ENCODE data around the gene LTBP4. TPM values are rescaled to one million over a fixed set of nuclear protein-coding genes. Genes with fewer than 3 reads are reported as not detected.
"Not testable (repeated sequence)": the region's sequence is repeated elsewhere in the genome, so short reads cannot be mapped to it uniquely, and the experiment has no call there.

The LTBP4 gene
- total RNA-seq, 1 donor from 2014 or later: 24.7 TPM

- Mint-ChIP-seq H3K9me3 (no peaks in the 10 kb centered on the region), H3K27me3 (ENCODE audit: insufficient read depth, low read depth) (peaks cover 5% of the 10 kb centered on the region), H3K4me3 (no peak overlapping the region), H3K36me3 (peaks cover 38% of the 10 kb centered on the region), H3K4me1 (peaks cover 4% of the 10 kb centered on the region), H3K27ac (no peak overlapping the region)
- Histone ChIP-seq H3K79me2 (ENCODE audit: low read depth) (no peaks in the 10 kb centered on the region), H3K27me3 (no peaks in the 10 kb centered on the region), H3K9me3 (ENCODE audit: low read depth) (no peaks in the 10 kb centered on the region), H3F3A (ENCODE audit: low read depth) (peaks cover 27% of the 10 kb centered on the region), H4K20me1 (ENCODE audit: low read depth) (peaks cover 19% of the 10 kb centered on the region), H3K27ac (no peak overlapping the region), H3K4me3 (no peak overlapping the region), H3K4me2 (no peak overlapping the region), H3K9ac (no peak overlapping the region), H3K4me1 (peaks cover 8% of the 10 kb centered on the region), H2AFZ (replicated peaks) (no peak overlapping the region), H3K36me3 (no peaks in the 10 kb centered on the region)
- TF ChIP-seq EZH2 (IDR thresholded peaks at IDR 0.05) (no peak), EZH2phosphoT487 (IDR thresholded peaks at IDR 0.05) (no peak), CTCF (IDR thresholded peaks at IDR 0.05) (no peak)
- no peak for DNase-seq (ENCODE audit: low spot score)
Observed at GRCh38 chr19:40622773-40623075, 21.6 kb downstream of the LTBP4 start.

DNA sequence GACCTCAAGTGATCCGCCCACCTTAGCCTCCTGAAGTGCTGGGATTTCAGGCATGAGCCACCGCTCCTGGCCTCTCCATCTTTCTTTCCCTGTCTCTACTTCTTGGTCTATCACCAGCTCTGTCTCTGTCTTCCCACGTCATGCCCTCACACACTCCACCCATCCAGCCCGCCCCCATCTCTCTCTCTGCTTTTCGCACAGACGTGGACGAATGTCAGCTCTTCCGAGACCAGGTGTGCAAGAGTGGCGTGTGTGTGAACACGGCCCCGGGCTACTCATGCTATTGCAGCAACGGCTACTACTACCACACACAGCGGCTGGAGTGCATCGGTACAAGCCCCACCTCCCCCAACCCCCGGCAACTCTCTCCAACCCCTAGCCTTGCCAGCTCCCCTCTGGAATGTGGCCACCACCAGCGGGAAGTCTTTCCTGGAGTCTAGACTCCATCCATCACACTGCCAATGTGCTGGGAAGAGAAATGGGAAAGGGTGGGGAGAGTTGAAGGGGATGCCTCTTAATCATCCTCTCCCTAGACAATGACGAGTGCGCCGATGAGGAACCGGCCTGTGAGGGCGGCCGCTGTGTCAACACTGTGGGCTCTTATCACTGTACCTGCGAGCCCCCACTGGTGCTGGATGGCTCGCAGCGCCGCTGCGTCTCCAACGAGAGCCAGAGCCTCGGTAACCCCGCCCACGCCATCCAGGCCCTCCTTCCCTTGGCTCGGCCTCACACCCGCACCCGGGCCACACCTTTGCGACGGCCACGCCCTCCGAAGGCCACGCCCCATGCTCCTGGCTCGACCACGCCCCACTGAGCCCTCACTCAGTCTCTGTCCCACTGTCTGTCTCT, 22.5 kb downstream of the LTBP4 start:
- no peak overlapping the region for H3K27ac ChIP-seq
- peaks cover 37% of the 10 kb centered on the region for H3K36me3 Mint-ChIP-seq
- H3K9me3 Mint-ChIP-seq: no peaks in the 10 kb centered on the region
- H3K4me3 ChIP-seq: peak overlapping the region; percentile 21
- H3K4me3 Mint-ChIP-seq: no peak overlapping the region
- H3K27ac Mint-ChIP-seq: no peak overlapping the region
- TF ChIP-seq EZH2 (IDR thresholded peaks at IDR 0.05): no peak
- DNase-seq (ENCODE audit: low spot score): peak; percentile 96
- H3K4me2 ChIP-seq: peak overlapping the region; percentile 68
- H3K4me1 Mint-ChIP-seq: peaks cover 4% of the 10 kb centered on the region
- peaks cover 19% of the 10 kb centered on the region for H4K20me1 ChIP-seq (ENCODE audit: low read depth)
- H3K36me3 ChIP-seq: no peaks in the 10 kb centered on the region
- H3K79me2 ChIP-seq (ENCODE audit: low read depth): no peaks in the 10 kb centered on the region
- H3K4me1 ChIP-seq: peaks cover 8% of the 10 kb centered on the region
- no peak overlapping the region for H3K9ac ChIP-seq
- H3K9me3 ChIP-seq (ENCODE audit: low read depth): no peaks in the 10 kb centered on the region
- peaks cover 24% of the 10 kb centered on the region for H3F3A ChIP-seq (ENCODE audit: low read depth)
- peaks cover 5% of the 10 kb centered on the region for H3K27me3 Mint-ChIP-seq (ENCODE audit: insufficient read depth, low read depth)
- H3K27me3 ChIP-seq: no peaks in the 10 kb centered on the region
- no peak overlapping the region for H2AFZ ChIP-seq (replicated peaks)

DNA sequence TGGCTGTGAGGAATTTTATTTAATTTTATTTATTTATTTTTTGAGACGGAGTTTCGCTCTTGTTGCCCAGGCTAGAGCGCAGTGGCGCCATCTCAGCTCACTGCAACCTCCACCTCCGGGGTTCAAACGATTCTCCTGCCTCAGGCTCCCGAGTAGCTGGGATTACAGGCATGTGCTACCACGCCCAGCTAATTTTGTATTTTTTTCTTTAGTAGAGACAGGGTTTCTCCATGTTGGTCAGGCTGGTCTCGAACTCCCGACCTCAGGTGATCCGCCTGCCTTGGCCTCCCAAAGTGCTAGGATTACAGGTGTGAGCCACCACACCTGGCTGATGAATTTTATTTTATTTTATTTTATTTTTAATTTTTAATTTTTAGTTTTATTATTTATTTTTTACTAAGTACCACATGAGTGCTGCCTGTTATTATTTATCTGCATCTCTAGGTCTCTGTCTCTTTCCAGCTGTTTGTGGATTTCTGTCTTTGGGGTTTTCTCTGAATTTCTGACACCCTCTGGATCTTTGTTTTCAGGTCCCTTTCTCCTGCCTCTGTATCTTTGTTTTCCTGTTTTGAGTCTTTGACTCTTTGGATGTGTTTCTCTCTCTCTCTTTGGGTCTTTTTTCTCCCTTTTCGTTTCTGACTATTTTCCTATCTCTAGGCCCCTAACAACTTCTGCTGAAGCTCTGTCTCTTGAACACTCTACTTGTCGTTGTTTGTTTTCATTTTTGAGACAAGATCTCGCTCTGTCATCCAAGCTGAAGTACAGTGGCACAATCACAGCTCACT, 23.4 kb downstream of the LTBP4 start:
- not testable (repeated sequence) for H3K9me3 ChIP-seq (ENCODE audit: low read depth); H3K4me2 ChIP-seq; H3K4me3 ChIP-seq; H3K27me3 Mint-ChIP-seq (ENCODE audit: insufficient read depth, low read depth); H2AFZ ChIP-seq (replicated peaks); H3K4me1 Mint-ChIP-seq; H3K4me1 ChIP-seq; DNase-seq (ENCODE audit: low spot score); H3K9me3 Mint-ChIP-seq; H3K79me2 ChIP-seq (ENCODE audit: low read depth); H3K27ac Mint-ChIP-seq; H3K27me3 ChIP-seq; H3K36me3 ChIP-seq; H3K27ac ChIP-seq; H3K9ac ChIP-seq; H3K4me3 Mint-ChIP-seq
- peaks cover 30% of the 10 kb centered on the region for H3K36me3 Mint-ChIP-seq
- Histone ChIP-seq H3F3A (ENCODE audit: low read depth) (peaks cover 24% of the 10 kb centered on the region), H4K20me1 (ENCODE audit: low read depth) (peaks cover 19% of the 10 kb centered on the region)

- Histone ChIP-seq H3K79me2 (ENCODE audit: low read depth) (no peaks in the 10 kb centered on the region), H3K4me2 (no peak overlapping the region), H3K4me1 (peaks cover 8% of the 10 kb centered on the region), H3K27me3 (no peaks in the 10 kb centered on the region), H3F3A (ENCODE audit: low read depth) (peaks cover 24% of the 10 kb centered on the region), H3K9me3 (ENCODE audit: low read depth) (no peaks in the 10 kb centered on the region), H3K27ac (no peak overlapping the region), H3K36me3 (no peaks in the 10 kb centered on the region), H4K20me1 (ENCODE audit: low read depth) (peaks cover 19% of the 10 kb centered on the region), H3K9ac (no peak overlapping the region), H3K4me3 (no peak overlapping the region), H2AFZ (replicated peaks) (no peak overlapping the region)
- Mint-ChIP-seq H3K27me3 (ENCODE audit: insufficient read depth, low read depth) (peaks cover 5% of the 10 kb centered on the region), H3K9me3 (no peaks in the 10 kb centered on the region), H3K27ac (no peak overlapping the region), H3K4me1 (peaks cover 6% of the 10 kb centered on the region), H3K36me3 (peaks cover 31% of the 10 kb centered on the region), H3K4me3 (no peak overlapping the region)
- TF ChIP-seq CTCF (IDR thresholded peaks at IDR 0.05) (no peak), EZH2phosphoT487 (IDR thresholded peaks at IDR 0.05) (no peak), EZH2 (IDR thresholded peaks at IDR 0.05) (no peak)
- DNase-seq (ENCODE audit: low spot score): no peak
Observed at GRCh38 chr19:40625406-40626120, 24.4 kb downstream of the LTBP4 start.
